Measurements from ENCODE around the gene DMTF1.
"Not testable (repeated sequence)": the region's sequence is repeated elsewhere in the genome, so short reads cannot be mapped to it uniquely, and the experiment has no call there.

The DMTF1 gene

DNA sequence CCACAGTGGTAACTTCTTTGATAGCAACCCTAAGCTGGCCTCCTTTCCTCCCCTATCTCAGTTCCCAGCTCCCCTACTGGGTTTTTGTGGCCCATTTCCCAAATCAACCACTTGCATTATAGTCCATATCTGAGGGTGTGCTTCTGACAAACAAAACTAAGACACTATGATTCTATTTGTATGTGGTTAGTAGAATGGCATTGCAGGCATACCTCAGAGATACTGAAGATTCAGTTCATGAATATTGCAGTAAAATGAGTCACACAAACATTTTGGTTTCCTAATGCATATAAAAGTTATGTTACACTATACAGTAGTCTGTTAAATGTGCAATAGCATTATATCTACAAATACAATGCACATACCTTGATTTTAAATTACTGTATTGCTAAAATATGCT, 82.7 kb downstream of the DMTF1 start:
- H3K9me3 ChIP-seq (ENCODE audit: insufficient read depth, low read length, severe bottlenecking), result no peaks in the 10 kb centered on the region
- no peaks in the 10 kb centered on the region for H3K36me3 ChIP-seq (ENCODE audit: insufficient read depth, low read length)
- no peak for ATAC-seq (ENCODE audit: insufficient read depth, low read depth)
- H3K9ac ChIP-seq (ENCODE audit: low read depth, low read length), result no peak overlapping the region
- peaks cover 10% of the 10 kb centered on the region for H3K27me3 ChIP-seq (ENCODE audit: insufficient read depth, low read length, poor library complexity)
- no peak overlapping the region for H3K4me2 ChIP-seq (ENCODE audit: insufficient read depth, low read length)
- no peak overlapping the region for H3K27ac ChIP-seq (ENCODE audit: low read length)
- no peaks in the 10 kb centered on the region for H4K20me1 ChIP-seq (ENCODE audit: insufficient read depth, low read length)
- TF ChIP-seq EZH2 (IDR thresholded peaks at IDR 0.05; ENCODE audit: borderline replicate concordance, low read depth, low read length, severe bottlenecking), result no peak
- TF ChIP-seq, protein P1, sequence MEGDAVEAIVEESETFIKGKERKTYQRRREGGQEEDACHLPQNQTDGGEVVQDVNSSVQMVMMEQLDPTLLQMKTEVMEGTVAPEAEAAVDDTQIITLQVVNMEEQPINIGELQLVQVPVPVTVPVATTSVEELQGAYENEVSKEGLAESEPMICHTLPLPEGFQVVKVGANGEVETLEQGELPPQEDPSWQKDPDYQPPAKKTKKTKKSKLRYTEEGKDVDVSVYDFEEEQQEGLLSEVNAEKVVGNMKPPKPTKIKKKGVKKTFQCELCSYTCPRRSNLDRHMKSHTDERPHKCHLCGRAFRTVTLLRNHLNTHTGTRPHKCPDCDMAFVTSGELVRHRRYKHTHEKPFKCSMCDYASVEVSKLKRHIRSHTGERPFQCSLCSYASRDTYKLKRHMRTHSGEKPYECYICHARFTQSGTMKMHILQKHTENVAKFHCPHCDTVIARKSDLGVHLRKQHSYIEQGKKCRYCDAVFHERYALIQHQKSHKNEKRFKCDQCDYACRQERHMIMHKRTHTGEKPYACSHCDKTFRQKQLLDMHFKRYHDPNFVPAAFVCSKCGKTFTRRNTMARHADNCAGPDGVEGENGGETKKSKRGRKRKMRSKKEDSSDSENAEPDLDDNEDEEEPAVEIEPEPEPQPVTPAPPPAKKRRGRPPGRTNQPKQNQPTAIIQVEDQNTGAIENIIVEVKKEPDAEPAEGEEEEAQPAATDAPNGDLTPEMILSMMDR (IDR thresholded peaks at IDR 0.05; ENCODE audit: borderline replicate concordance, extremely low read depth, low read length, poor library complexity, severe bottlenecking), result no peak
- DNase-seq, result no peak
- H3K4me3 ChIP-seq (ENCODE audit: low read depth in 1 of 2, low read length in 2 of 2), result no peak overlapping the region
- H3K79me2 ChIP-seq (ENCODE audit: insufficient read depth, low read length), result no peaks in the 10 kb centered on the region
- H2AFZ ChIP-seq (ENCODE audit: low read depth, low read length), result no peak overlapping the region
- H3K4me1 ChIP-seq (ENCODE audit: insufficient read depth, low read length), result no peaks in the 10 kb centered on the region; the same call in 1 of the 2 replicates

DNA sequence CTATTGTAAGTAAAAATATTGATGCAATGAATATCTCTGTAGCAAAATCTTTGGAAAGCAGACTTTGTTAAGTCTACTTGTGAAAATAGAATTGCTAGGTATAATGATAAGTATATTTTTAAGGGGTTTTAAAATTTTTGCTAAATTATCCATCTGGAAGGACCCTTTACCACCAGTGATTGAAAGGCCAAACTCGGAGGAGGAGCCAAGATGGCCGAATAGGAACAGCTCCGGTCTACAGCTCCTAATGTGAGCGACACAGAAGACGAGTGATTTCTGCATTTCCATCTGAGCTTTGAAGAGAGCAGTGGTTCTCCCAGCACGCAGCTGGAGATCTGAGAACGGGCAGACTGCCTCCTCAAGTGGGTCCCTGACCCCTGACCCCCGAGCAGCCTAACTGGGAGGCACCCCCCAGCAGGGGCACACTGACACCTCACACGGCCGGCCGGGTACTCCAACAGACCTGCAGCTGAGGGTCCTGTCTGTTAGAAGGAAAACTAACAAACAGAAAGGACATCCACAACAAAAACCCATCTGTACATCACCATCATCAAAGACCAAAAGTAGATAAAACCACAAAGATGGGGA, 86.3 kb downstream of the DMTF1 start:
- not testable (repeated sequence) for H4K20me1 ChIP-seq (ENCODE audit: insufficient read depth, low read length); H3K4me1 ChIP-seq (ENCODE audit: insufficient read depth, low read length); DNase-seq; H3K4me2 ChIP-seq (ENCODE audit: insufficient read depth, low read length); H3K27ac ChIP-seq (ENCODE audit: low read length); H2AFZ ChIP-seq (ENCODE audit: low read depth, low read length); H3K79me2 ChIP-seq (ENCODE audit: insufficient read depth, low read length); ATAC-seq (ENCODE audit: insufficient read depth, low read depth); H3K27me3 ChIP-seq (ENCODE audit: insufficient read depth, low read length, poor library complexity); H3K9me3 ChIP-seq (ENCODE audit: insufficient read depth, low read length, severe bottlenecking); H3K4me3 ChIP-seq (ENCODE audit: low read depth in 1 of 2, low read length in 2 of 2); H3K9ac ChIP-seq (ENCODE audit: low read depth, low read length); H3K36me3 ChIP-seq (ENCODE audit: insufficient read depth, low read length)

DNA sequence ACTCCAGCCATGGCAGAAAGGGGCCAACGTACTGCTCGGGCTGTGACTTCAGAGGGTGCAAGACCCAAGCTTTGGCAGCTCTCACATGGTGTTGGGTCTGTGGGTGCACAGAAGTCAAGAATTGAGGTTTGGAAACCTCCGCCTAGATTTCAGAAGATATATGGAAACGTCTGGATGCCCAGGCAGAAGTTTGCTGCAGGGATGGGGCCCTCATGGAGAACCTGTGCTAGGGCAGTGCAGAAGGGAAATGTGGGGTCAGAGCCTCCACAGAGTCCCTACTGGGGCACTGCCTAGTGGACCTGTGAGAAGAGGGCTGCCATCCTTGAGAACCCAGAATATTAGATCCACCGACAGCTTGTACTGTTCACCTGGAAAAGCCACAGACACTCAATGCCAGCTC, 93.4 kb downstream of the DMTF1 start:
- H3K9ac ChIP-seq (ENCODE audit: low read depth, low read length); H3K4me1 ChIP-seq (ENCODE audit: insufficient read depth, low read length); H3K79me2 ChIP-seq (ENCODE audit: insufficient read depth, low read length); H3K27me3 ChIP-seq (ENCODE audit: insufficient read depth, low read length, poor library complexity); H4K20me1 ChIP-seq (ENCODE audit: insufficient read depth, low read length); DNase-seq; H3K36me3 ChIP-seq (ENCODE audit: insufficient read depth, low read length); ATAC-seq (ENCODE audit: insufficient read depth, low read depth); H3K9me3 ChIP-seq (ENCODE audit: insufficient read depth, low read length, severe bottlenecking); H3K4me2 ChIP-seq (ENCODE audit: insufficient read depth, low read length); H2AFZ ChIP-seq (ENCODE audit: low read depth, low read length); H3K4me3 ChIP-seq (ENCODE audit: low read depth in 1 of 2, low read length in 2 of 2); H3K27ac ChIP-seq (ENCODE audit: low read length): not testable (repeated sequence)

Data from DND-41 (cell line).